ENCODE results near the gene CADM2.

Gene CADM2

DNA sequence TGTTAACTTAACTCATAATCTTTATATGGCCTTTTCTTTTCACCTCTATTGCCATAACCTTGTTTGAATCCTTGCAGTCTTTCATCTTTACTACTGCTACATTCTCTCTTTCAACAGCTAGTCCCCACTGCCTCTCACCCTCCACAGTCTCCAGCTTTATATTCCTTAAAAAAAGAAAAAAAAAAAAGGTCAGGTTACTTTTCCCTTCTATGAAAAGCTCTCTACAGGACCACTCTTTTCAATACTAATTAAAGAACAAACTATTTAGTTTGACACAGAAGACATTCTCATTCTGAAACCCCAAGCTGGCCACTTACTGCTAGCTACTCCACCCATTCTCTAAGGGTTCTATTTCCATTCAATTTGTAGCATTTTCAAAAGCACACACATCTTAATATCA lies 25.6 kb downstream of the CADM2 start:
- DNase-seq (ENCODE audit: low read depth), result no peak

DNA sequence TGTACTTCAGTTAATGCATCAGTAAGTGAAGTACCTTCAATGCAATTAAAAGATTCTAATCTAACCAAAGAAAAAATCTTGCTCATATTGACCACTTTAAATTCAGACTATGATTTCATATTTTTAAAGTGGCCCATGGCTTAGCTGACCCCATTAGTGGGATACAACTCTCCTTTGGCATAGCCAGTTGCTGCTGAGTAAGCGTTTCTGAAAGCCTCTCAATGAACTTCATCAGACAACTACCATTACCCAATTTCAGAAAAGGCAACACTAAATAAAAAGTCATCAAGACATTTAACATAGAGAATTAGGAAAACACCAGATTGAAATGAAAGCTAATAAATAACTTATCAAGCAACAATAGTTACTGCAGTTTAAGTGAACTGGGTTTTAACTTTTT lies 27.0 kb downstream of the CADM2 start:
- no peak for DNase-seq (ENCODE audit: low read depth)

DNA sequence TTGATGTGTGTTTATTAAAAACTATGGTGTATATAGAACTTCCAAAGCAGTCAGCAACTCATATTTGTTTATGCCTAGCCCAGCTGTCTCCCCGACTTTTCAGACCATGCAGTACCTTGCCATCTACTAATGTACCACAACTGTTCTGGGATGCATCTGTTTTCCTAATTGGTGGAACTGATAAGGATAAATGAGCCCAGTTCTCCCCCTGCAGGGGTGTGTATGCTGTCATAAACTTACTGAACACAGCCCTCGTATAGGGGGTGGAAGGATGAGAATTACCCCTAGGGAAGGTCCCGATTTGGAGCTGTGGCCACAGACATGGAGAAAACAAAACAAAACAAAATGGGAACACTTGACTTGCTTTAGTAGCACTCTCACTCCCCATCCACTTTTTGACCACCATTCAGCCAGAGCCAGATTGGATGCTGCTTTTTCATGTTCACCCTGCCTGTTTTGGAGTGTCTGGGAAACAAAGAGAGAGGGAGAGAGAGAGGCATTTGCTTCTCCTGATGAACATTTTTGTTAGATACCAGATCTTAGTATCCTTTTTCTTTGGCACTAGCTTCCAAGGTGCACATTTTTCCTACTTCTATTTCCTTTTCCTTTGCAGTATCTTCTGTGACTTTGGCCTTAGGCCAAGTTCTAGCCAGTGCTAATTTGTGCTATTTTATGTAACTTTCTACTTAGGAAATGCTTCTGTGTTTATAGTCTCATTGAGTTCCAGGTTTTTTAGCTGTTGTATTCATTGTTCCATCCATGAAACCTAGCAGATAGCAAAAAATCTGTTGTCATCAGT lies 29.1 kb downstream of the CADM2 start:
- no peak for DNase-seq (ENCODE audit: low read depth)

DNA sequence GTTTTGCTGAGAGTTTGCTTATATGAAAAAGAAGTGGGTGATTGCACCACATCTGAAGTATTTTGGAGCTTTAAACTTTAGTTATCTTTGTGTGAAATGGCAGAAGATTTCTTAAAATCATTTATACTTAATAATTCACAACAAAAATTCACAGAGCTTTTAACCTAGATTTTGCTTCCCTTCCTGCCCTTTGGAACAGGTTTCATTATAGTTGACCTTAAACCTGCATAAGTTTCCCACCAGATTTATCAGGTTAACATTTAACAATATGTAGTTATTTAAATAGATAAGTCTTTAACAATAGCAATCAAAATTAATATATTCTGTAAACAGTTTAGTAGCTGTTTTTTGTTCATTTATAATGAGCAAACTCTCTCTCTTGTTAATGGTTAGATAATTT lies 30.3 kb downstream of the CADM2 start:
- DNase-seq (ENCODE audit: low read depth), result no peak

DNA sequence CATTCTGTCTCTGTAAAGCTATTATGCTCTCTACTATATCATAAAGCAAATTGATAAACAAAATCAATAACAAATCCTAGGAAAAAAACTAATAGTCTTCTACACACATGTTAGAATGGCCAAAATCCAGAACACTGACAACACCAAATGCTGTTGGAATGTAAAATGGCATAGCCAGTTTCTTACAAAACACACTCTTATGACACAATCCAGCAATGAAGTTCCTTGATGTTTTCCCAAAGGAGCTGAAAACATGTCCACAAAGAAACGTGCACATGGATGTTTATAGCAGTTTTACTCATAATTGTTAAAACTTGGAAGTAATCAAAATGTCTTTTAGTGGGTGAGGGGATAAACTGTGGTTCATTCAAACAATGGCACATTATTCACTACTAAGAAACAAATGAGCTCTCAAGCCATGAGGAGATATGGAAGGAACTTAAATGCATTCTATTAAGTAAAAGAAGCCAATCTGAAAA lies 32.7 kb downstream of the CADM2 start:
- DNase-seq (ENCODE audit: low read depth), result no peak

DNA sequence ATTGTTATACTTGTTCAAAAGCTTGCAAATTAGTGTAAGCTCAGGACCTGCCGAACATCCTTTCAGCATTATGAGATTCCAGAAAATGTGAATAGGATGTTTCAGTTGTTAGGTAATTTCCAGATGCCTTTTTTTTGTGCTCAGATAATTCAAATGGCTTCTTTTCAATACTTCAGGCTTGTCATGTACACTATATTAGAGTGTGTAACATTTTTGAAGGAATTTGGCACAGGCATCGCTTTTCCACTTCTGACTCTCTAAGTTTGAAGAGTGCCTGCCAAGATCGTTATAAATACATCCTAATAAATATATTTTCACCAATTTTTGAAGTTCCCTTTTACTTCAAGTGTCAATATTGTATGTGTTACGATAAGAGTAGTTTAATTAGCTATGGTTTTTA lies 35.2 kb downstream of the CADM2 start:
- DNase-seq (ENCODE audit: low read depth), result no peak

DNA sequence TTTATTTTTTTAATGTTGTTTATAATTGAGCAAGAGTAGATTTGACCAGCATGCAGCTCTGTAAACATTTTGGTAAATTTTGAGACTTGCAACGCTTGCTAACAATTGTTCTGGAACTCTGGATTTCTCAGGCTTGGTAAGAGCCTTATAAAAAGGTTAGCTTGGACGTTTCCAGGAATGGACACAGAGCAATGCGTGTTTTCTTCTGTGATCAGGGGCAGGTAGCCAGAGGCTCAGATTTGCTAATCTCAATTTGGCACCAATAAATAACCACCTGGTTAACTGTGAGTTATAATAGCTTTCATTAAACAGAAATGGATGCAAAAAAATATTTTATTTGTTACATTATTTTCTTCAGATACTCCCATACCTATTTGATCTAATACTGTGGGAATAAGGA lies 39.8 kb downstream of the CADM2 start:
- no peak for DNase-seq (ENCODE audit: low read depth)

DNA sequence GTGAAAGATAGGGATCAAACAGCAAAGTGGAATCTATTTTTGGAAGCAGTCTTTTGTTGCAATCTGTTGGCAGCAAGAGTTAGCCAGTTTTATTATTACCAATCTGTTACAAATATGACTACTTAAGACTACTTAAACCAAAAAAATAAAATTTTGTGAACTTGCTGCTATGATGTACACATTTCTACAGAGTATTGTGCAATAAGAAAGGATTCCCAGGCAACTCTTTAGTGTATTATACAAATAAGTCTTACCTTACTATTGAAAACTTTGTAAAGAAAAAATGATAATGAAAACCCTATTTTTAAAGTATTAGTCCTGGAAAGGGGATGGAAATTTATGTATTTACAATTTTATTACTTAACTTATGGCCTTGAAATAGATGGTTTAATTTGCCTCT lies 44.7 kb downstream of the CADM2 start:
- no peak for DNase-seq (ENCODE audit: low read depth)

DNA sequence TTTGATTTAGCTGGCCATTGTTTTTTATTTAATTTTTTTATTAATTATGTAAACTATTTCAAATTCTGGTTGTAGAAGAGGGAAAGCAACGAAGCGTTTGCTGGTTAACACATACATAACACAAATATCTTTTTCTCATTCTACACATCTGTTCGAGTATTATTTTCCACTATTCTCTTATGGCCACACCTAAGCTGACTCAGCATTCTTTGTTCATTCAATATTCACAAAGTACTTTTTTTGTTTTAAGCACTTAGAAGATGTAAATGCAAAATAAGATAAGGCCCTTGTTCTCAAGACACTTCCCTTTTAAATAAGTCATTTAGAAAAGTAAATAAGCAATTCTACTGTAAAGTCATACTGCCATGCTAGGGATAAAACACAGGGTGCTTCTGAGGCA lies 45.4 kb downstream of the CADM2 start:
- DNase-seq (ENCODE audit: low read depth), result no peak

DNA sequence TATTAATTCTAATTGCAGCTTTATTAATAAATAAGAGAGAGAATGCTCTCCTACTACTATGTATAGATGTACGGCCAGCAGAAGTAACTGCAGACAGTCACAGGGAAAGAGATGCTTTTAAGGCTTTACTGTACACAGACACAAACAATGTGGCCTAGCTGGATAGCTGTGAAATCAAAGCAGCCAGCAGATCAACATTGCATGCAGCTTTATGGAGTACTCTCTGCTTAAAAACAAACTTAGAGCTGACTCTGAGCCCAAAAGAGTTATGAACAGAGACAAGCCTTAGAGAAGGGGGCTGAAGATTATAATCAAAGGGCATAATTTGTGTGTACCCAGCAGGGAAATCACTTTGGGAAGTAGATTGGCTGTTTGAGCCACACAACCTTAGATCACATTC lies 47.2 kb downstream of the CADM2 start:
- DNase-seq (ENCODE audit: low read depth), result no peak

DNA sequence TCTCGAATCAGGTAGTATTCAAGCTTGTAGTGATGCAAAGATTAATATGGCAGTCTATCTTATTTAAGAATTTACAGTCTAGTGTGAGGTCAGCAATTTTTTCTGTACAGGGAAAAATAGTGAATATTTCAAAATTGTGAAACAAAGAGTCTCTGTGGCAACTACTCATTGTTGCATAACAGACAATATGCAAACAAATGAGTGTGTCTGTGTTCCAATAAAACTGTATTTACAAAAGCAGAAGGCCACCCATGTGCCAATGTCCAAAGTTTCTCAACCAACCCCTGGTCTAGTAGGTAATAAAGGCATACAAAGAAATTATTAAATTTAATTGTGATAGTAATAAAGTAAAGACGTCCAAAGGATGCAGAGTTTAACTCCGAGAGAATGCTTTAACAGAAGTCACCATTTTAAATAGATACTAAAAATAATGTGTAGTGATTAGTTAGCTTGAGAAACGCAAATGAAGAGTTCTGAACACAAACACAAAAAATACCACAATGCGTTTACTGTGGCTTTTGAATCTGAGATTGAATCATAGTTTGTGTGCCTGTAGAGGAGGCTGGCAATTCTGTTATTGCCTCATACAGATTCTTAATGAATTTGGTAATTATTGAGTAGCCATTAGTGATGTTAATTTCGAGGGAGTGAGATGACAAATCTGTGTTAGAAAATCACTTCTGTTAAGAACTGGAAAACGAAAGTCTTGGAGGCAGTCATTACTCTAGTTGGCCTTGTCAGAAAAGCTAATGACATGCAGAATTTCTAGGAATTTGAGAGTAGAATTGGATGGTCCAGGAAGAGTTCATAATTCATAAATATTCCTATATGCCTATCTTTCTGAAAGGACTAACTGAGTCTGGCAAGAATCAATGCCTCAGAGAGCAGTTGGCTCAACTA lies 48.7 kb downstream of the CADM2 start:
- DNase-seq (ENCODE audit: low read depth), result no peak

DNA sequence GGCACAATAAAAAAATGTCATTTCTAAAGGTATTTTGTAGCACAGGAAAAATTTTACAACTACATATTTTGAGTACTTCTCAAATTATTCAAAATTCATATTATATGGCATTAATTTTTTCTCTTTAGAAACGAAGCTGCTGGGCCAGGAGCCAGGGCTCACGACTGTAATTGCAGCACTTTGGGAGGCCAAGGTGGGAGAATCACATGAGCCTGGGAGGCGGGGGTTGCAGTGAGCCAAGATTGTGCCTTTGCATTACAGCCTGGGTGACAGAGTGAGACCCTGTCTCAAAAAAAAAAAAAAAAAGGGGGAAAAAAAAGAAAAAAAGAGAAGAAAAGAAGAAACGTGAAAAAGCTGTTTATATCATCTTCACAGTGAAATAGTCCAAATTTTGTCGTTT lies 62.0 kb downstream of the CADM2 start:
- DNase-seq (ENCODE audit: low read depth), result no peak

DNA sequence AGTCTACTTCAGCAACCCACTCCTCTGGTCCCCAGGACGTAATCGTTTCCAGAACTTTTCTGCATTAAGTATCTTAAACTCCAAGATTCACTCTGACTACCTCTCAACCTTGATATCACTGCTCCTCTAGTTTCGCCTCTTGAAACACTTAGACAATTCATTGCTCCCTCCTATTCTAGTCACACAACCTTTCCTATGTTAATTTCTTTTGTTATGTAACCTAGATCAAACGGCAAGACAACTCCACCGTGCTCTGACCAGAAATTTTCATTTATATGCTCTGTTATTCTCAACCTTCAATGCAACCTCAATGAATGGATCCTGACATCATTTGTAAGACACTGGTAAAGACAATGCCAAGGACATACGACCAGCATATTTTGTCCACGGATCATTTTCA lies 71.3 kb downstream of the CADM2 start:
- no peak for DNase-seq (ENCODE audit: low read depth)

DNA sequence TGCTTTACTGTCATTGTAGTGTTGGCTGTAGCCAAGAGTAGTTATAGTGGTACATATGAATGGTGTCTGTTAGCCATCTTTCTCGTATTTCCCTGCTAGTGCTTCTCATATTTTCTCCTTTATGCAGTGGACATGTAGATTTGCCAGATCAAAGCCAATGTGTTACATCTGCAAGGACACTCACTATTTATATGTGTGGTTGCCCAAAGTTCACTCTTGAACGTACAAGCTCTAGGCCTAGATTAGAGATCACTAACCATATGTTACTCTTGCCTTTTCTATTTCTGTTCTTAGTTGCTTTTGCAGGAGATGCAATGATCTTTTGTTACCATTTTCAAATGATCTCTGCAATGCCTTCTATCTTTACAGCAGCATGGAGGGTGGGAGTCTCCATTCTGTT lies 78.4 kb downstream of the CADM2 start:
- no peak for DNase-seq (ENCODE audit: low read depth)

DNA sequence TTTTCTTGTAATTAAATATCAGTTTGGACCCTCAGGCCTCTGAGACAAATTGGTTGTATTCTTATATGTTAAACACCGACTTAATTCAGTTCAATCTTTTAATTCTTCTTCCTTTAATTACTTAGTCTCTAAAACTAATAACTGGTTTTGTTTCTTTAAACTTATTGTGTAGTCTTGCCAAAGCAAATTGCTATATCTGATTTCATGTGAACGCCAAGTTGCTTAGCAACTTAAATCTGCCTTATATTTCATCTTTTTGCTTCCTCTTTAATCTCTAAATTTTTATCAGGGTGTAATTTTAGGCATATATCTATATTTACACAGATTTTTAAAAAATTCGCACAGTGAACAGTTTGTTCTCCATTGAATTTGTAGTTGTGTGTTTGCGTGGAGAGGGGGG lies 82.2 kb downstream of the CADM2 start:
- DNase-seq (ENCODE audit: low read depth), result no peak

DNA sequence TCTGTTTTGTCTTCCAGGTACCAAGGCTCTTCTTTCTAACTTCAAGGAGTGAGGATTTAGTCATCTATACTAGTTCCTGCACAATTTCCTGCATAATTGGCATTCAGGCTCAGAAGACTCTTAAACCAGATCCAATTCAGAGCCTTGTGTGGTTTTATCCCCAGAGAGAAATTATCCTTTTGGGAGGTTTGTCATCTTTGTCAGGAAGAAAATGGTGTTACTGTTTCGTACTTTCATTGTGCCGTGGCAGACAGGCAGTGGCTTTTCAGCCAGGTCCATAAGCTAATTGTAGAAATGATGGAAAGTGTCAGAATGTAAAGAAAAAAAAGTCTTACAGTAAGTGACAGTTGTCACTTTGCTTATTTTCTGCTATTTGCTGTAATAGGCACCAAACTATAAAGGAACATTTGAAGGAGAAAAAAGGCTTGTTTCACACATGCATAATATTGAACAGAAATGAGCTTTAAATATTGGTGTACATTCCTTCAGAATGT lies 82.8 kb downstream of the CADM2 start:
- DNase-seq (ENCODE audit: low read depth), result no peak

DNA sequence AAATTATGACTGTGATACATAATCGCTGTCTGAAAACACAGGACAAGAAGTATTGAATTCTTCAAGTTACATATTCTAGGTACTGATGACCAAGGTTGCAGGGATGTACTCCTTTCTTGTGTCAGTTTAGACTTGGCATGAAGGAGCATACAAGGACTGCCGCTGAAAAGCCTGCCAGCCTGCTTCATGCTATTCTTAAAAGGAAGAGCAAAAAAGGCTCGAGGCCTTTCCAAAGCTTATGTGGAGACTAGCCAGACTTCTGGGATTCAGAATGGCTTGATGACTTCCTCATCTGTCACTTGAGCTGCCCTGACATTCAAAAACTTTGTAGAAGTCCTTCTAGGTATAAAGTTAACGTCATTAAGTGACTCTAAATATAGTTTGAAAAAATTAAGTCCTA lies 92.0 kb downstream of the CADM2 start:
- no peak for DNase-seq (ENCODE audit: low read depth)

DNA sequence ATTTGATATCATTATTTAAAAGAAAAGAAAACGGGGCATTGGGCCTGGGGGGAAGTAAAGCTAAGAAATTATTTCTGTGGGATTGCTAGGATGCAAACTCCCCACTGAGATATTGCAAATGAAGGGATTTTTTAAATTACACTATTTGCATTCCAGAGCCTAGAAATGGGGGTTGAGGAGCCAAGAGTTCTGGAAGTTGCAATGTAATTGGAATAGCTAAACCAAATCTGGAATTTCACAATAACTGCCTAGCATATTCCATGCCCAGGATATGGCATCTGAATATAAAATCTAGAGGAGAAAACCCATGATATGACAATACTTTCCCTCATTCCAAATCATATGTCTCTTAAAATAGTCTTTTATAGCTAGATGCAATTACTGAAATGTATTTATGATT lies 93.0 kb downstream of the CADM2 start:
- no peak for DNase-seq (ENCODE audit: low read depth)

DNA sequence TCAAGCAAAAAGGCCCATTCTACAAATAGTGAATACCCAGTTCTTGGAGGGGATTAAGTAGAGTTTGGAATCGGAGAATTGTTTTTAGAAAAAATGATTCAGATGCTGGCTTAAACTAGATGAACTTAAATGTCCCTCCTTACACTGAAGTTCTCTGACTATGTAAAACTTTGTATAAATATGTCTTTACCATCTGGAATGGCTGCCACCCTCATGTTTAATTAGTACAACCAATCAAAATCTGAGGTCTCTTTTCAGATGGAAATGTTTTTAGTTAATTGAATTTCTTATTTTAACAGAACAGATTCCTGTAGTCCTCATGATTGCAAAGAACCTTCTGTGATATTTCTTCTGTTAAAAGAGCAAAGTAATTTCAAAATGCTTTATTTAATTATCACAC lies 94.8 kb downstream of the CADM2 start:
- no peak for DNase-seq (ENCODE audit: low read depth)

DNA sequence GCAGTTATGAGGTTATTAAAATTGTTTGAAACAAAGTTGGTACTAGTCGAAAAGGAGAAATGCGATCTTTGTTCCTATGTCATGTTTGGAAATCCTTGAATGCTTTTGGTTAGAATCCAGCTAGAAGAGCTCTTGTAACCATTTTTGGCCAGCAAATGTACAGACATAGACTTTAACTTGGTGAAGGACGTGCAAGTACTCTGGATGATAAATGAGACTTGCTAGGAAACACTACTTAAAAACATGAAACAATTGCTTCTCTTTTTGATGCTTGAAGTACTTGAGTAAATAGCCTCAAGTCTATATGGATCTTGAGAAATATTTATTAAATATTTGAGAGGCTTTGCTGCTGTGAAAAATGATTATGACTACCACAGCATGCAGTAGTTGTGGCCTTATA lies 95.8 kb downstream of the CADM2 start:
- DNase-seq (ENCODE audit: low read depth), result no peak

DNA sequence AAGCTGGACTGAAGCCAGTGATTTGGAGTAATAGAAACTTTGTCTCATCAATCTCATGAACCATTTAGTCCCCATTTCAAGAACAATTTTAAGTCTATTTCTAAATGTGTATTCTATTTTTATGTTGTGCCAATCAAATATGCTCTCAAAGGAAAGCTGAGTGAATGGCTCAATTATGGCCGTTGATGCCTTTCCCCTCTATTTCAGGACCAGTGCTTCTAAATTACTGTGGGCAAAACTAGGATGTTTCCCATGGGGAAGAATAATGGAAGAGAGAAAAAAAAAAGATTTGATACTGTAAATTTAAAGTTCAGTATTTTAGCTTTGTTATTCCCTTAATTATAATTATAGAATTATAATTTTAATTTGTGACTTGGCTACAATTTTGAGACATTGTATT lies 110.1 kb downstream of the CADM2 start:
- DNase-seq (ENCODE audit: low read depth), result no peak

DNA sequence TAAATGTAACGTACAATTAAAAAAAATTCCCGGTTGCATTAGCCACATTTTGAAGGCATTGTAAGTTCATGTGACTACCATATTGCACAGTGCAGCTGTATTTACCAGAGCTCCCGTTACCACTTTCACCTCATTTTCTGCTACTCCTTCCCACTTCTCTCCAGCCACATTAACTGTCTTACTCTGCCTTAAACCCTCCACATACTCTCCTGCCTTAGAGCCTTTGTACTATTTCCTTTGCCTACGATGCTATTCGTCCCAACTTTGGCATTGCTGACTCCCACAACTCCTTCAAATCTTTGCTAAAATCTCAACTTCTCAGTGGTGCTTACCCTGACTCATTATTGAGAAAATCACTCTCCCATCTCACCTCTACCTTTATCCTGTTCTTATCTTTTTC lies 115.2 kb downstream of the CADM2 start:
- DNase-seq (ENCODE audit: low read depth), result no peak

DNA sequence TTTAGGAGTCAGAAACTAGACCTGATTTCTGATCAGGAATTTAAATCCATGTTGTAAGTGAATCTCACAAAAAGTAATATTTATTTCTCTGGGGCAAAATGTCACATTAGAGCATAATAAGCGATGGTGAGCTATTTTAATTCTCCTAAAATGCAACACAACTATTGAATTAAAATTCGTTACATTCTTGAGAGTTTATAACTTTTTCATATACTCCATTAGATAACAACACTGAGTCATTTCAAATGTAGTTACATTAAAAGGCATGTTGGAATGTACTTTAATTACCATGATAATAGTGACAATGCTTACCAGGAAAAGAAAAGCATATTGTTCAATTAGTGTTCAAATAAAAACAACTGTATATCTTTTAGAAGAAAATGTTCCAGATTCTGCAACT lies 116.9 kb downstream of the CADM2 start:
- no peak for DNase-seq (ENCODE audit: low read depth)
